Endodermal cell (in vitro differentiated cells): ENCODE measurements around the gene BNC1. TPM values are rescaled to one million over a fixed set of nuclear protein-coding genes. Genes with fewer than 3 reads are reported as not detected.

Experiments used
- DNase-seq: peaks from one replicate; pipeline ENCODE4 v3.0.0-alpha.2; 2017
- H3K27ac ChIP-seq: 2 replicates; pipeline ENCODE4 v1.5.1; 2013; ENCODE audit warnings: mild to moderate bottlenecking, low read depth, low read length, moderate library complexity
- H3K27me3 ChIP-seq: 2 replicates; pipeline ENCODE4 v1.6.1; 2013; ENCODE audit warnings: mild to moderate bottlenecking, low read length, moderate library complexity; ENCODE audit not compliant: insufficient read depth, control insufficient read depth, poor library complexity, severe bottlenecking
- H3K36me3 ChIP-seq: 2 replicates; pipeline ENCODE4 v1.7.0; 2013; ENCODE audit warnings: mild to moderate bottlenecking, low read length, moderate library complexity; ENCODE audit not compliant: control insufficient read depth, insufficient read depth
- H3K4me1 ChIP-seq: one replicate; pipeline ENCODE4 v1.7.0; 2013; ENCODE audit warnings: low read length; ENCODE audit not compliant: control insufficient read depth, insufficient read depth
- H3K4me3 ChIP-seq: 2 replicates; pipeline ENCODE4 v1.5.1; 2013; ENCODE audit warnings: mild to moderate bottlenecking, low read length, moderate library complexity
- H3K9ac ChIP-seq: 2 replicates; pipeline ENCODE4 v1.6.1; 2013; ENCODE audit warnings: mild to moderate bottlenecking, low read length, moderate library complexity; ENCODE audit not compliant: poor library complexity, severe bottlenecking; ENCODE audit errors: extremely low read depth
- H3K9me3 ChIP-seq: 2 replicates; pipeline ENCODE4 v1.6.1; 2013; ENCODE audit warnings: mild to moderate bottlenecking, low read length, moderate library complexity; ENCODE audit not compliant: control insufficient read depth
- H3K27ac Mint-ChIP-seq: 2 replicates; pipeline ENCODE4 v1.8.0; 2020; ENCODE audit warnings: mixed read lengths
- H3K27me3 Mint-ChIP-seq: 2 replicates; pipeline ENCODE4 v1.8.0; 2021; ENCODE audit warnings: mild to moderate bottlenecking, mixed read lengths; ENCODE audit not compliant: insufficient read depth
- H3K36me3 Mint-ChIP-seq: 2 replicates; pipeline ENCODE4 v1.8.0; 2020; ENCODE audit warnings: low read depth, mixed read lengths
- H3K4me1 Mint-ChIP-seq: 2 replicates; pipeline ENCODE4 v1.8.0; 2020; ENCODE audit warnings: mixed read lengths
- H3K4me3 Mint-ChIP-seq: 2 replicates; pipeline ENCODE4 v1.8.0; 2020; ENCODE audit warnings: mild to moderate bottlenecking, moderate library complexity, mixed read lengths
- H3K9me3 Mint-ChIP-seq: 2 replicates; pipeline ENCODE4 v1.8.0; 2020; ENCODE audit warnings: mild to moderate bottlenecking, mixed read lengths
- CTCF ChIP-seq: fragments of 200-600 bp; sonication (generic); conservative IDR thresholded peaks from 2 replicates; pipeline ENCODE4 v1.5.0; 2021; ENCODE audit warnings: antibody characterized with exemption, mild to moderate bottlenecking
- WGBS, 2 experiments: methylation state at CpG; one replicate each; pipeline versions ENCODE4 v1.1.5 to v1.1.7; 2013; ENCODE audit warnings: missing lambda C conversion rate in 2 of 2, mixed read lengths in 1 of 2; ENCODE audit not compliant: insufficient coverage in 1 of 2, insufficient read length in 1 of 2; 5-methylcytosine and 5-hydroxymethylcytosine counted together
- total RNA-seq, 2 donors: library from RNA; stranded (reverse); fragmentation: NEBNext Ultra II Directional in 1 of 2; extraction: Animal tissue kit (Norgen Biotek cat#: 25700) in 1 of 2; gene quantifications; 2 replicates in 1 of 2; 3 replicates in 1 of 2; pipeline ENCODE4 v1.2.1, GENCODE V29; 2021

Gene BNC1
- total RNA-seq, 2 donors from 2014 or later: not detected

- no peaks in the 10 kb centered on the region for H3K36me3 Mint-ChIP-seq
- Histone ChIP-seq H3K9me3 (no peaks in the 10 kb centered on the region), H3K4me3 (peak overlapping the region; percentile 84), H3K4me1 (peaks cover 4% of the 10 kb centered on the region), H3K27ac (peak overlapping the region; percentile 81), H3K36me3 (peaks cover 3% of the 10 kb centered on the region), H3K27me3 (no peaks in the 10 kb centered on the region), H3K9ac (peak overlapping the region; percentile 66)
- no peaks in the 10 kb centered on the region for H3K27me3 Mint-ChIP-seq
- no peak overlapping the region for H3K27ac Mint-ChIP-seq
- DNase-seq: peak; percentile 77
- H3K4me1 Mint-ChIP-seq: peaks cover 23% of the 10 kb centered on the region
- WGBS, 2 experiments: 0% methylated on average over 7 to 93 of the region's 93 CpGs
- H3K9me3 Mint-ChIP-seq: no peaks in the 10 kb centered on the region
- TF ChIP-seq CTCF: no peak
- no peak overlapping the region for H3K4me3 Mint-ChIP-seq
Measured at GRCh38 chr15:83207009-83207659, 77.3 kb downstream of the BNC1 start.

GRCh38 chr15:83206526-83207008 lies 77.9 kb downstream of the BNC1 start:
- H3K27me3 ChIP-seq: no peaks in the 10 kb centered on the region
- WGBS, 2 experiments: 0 to 2% methylated on average over 5 to 25 of the region's 25 CpGs
- H3K4me1 ChIP-seq: peaks cover 4% of the 10 kb centered on the region
- Mint-ChIP-seq H3K36me3 (no peaks in the 10 kb centered on the region), H3K4me1 (peaks cover 23% of the 10 kb centered on the region), H3K27ac (peak overlapping the region; percentile 95), H3K4me3 (no peak overlapping the region), H3K27me3 (no peaks in the 10 kb centered on the region), H3K9me3 (no peaks in the 10 kb centered on the region)
- no peak for TF ChIP-seq CTCF
- no peaks in the 10 kb centered on the region for H3K9me3 ChIP-seq
- peak overlapping the region; percentile 66 for H3K9ac ChIP-seq
- DNase-seq: no peak
- H3K27ac ChIP-seq: no peak overlapping the region
- H3K4me3 ChIP-seq: peak overlapping the region; percentile 84
- H3K36me3 ChIP-seq: peaks cover 5% of the 10 kb centered on the region

Other genes with a start within 250 kb of the BNC1 start
- gene BTBD1, start 217.4 kb downstream of the BNC1 start, total RNA-seq: 10 to 100 TPM; 35.9 to 37.0 TPM
- gene TM6SF1, start 177.0 kb downstream of the BNC1 start, total RNA-seq: 1 to 10 TPM; 1.2 to 1.9 TPM
- 100 to 1,000 TPM; 123 TPM for gene HDGFL3, start 76.8 kb downstream of the BNC1 start, total RNA-seq
- gene SH3GL3, start 162.7 kb upstream of the BNC1 start, total RNA-seq: 1 to 10 TPM; 3.5 to 3.8 TPM